Renal pelvis (tissue), 4 donors: ENCODE data around the gene IL1RL1. TPM values are rescaled to one million over a fixed set of nuclear protein-coding genes. Genes with fewer than 3 reads are reported as not detected.

Experiments
- DNase-seq: peaks from one replicate; pipeline ENCODE4 v3.0.0-alpha.2; 2013
- polyA plus RNA-seq, 3 donors: library from polyadenylated mRNA; unstranded; fragments of 120-200 nt; gene quantifications; one replicate each; pipeline ENCODE4 v1.2.1, GENCODE V29; 2013; ENCODE audit not compliant: insufficient read length in 3 of 3

Gene IL1RL1
- polyA plus RNA-seq, 3 donors = 0.46 to 1.0 (median 0.53) TPM

DNA sequence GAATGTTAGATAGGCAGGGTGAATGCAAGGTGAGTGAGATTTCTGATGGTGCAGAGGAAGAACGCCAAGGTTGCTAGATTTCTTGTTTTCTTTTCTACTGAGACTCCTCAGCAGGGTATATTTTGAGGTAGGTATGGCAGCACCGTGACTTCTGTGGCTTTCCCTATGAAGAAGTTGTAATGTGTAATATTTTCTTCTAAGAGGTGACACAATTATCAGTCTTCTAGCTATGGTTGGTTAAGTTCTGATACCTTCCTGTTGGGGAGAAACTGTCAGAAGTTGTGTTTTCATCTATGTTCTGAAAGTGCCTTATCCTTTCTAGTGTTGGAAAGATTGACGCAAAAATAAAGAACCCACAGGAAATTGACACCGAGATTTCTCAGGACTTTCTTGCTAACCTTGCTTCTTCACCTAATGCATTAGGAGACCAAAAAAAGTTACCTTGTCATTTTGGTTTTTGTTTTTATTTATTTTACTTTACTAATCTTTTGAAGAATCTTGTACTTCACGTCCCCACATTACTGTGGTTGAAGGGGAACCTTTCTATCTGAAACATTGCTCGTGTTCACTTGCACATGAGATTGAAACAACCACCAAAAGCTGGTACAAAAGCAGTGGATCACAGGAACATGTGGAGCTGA, 56.1 kb downstream of the IL1RL1 start:
- no peak for DNase-seq

DNA sequence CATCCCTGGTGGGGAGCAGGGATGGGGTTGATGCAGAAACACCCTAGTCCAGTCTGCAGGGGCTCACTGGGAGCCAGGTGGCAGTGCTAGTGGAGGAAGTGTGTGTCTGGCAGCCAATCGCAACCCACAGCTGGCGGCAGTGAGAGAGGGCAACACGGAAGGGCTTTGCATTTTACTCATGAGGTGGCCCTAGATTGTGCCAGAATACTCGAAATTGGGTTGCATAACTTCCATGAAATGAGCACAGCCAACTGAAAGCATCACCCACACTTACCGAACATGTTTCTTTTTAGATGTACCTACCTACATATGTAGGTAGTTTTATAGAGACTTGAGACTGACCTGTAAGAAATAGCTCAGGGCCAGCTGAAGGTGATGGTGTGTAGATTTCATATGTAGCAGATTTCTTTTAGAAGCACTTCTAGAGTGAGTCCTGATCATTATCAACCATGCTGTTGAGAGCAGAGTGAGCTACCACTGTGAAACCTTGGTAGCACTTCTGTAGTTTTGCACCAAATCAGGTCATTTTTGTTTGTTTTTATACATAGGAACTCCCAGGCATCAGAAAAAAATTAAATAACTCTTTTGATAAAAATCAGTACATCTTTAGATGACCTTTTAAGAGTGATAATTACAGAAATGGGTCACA, 57.2 kb downstream of the IL1RL1 start:
- no peak for DNase-seq

DNA sequence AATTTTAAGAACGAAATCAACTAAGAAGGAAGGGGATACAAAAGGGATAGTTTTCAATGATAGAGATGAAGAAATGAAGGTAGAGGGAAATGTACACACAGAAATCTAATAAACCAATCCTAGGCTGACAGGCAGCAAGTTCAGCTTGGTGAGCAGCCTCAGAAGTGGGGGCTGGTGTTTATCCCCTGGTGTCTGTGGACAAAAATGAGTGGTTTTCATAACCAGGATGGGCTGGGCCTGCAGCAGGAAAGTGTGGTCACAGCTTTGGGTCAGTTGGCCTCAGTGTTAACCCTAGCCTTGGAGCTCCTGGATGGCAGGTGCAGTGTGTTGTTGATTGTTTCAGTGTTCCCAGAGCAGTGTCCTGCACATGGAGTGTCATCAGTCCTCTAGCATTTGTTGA, 58.5 kb downstream of the IL1RL1 start:
- no peak for DNase-seq

DNA sequence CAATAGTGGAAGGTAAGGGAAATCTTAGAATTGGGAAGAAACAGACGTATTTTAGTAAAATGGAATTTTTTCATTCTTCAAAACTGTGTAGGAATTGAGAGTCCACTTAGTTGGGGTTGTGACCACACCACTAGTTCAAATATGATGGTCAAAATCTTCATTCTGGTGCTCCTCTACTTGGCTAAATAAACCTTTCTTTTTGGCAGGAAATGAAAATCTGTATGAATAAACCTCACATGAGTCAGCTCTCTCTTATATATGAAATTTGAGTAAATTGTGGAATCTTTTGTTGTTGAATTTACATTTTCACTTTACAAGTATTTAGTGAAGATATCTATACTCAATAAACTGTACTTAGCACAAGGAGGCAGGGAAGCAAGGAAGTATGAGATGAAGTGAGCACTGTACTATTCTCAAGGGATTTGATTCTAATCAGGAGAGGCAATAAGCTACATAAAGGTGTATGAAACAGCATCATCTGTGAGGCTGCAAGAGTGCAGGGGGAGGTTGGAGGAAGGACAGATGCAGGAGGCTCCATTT, 64.8 kb downstream of the IL1RL1 start:
- no peak for DNase-seq

DNA sequence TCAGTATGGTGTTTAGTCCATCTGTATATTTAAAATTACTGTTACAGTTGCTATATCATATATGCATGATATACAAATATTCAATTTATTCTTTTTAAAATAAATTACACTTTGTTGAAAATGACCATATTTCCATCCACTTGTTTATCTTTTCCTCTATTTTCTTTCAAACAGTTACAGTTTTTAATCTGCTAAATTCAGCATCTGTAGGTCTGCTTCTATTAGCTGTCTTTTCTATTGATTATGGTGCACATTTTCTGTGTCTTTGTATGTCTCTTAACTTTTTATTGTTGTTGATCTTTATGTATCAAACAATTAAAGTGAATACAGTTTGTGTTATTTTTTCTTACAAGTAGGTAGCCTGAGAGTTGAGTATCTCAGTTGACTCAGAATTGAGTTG, 72.4 kb downstream of the IL1RL1 start:
- DNase-seq = no peak

DNA sequence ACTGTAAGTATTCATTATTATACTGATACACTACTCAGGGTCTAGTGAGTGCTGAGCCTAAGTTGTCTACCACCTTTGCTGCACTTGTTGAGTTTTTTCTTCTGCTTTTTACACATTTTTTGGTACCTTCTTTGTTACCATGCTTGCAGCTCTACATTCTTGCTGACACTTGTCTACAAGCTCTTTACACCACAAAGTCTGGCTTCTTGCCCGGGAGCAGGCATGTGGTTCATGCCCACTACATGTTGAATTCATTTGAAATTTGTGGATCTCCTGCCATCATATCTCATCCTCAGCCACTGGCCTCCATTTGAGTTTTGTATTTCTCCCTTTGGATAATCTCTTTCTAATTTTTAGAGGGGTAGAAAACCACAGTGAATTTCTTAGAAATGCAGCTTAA, 74.2 kb downstream of the IL1RL1 start:
- DNase-seq = no peak

DNA sequence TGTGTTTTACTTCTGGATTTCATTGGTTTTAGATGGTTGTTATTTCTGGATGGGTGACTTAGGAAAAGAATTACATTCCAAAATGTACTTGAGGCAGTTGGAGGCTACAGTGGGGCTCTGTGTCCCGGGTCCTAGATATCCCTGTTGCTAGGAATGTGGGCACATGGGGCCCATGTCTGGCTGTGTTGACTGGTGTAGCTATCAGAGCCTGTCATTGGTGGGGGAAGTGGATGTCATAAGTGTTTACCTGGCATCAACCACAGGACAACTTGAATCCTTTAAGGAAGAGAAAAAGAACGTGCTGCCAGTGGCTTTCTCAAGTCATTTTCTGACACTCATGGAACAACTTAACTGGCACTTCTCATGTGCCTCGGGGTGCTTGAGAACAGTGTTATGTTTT, 74.6 kb downstream of the IL1RL1 start:
- no peak for DNase-seq

DNA sequence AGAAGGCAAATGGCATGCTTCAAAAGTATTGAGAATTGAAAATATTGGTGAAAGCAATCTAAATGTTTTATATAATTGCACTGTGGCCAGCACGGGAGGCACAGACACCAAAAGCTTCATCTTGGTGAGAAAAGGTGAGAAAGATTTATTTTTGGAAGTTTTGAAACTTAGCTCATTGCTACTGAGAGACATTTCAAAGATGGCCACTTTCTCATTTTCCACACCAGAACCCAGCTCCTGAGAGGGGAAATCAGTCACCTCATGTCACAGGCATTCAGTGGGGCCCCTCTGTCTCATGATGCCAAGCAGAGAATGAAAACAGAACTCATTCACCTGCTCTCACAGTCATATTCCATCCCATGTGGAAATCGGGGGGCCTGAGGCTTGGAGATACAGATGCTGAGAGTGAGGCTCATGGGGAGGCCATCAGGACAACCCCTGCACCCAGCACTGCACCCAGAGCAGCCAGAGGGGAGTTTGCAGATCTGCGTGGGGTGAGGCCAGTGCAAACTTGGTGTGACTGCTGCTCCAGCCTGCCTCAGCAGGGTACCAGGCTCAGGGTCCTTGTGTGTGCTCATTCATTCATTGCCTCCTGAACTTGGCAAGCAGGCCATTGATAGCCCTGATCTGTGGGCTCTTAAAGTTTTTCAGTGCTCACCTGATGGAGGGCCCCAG, 75.6 kb downstream of the IL1RL1 start:
- DNase-seq = no peak

DNA sequence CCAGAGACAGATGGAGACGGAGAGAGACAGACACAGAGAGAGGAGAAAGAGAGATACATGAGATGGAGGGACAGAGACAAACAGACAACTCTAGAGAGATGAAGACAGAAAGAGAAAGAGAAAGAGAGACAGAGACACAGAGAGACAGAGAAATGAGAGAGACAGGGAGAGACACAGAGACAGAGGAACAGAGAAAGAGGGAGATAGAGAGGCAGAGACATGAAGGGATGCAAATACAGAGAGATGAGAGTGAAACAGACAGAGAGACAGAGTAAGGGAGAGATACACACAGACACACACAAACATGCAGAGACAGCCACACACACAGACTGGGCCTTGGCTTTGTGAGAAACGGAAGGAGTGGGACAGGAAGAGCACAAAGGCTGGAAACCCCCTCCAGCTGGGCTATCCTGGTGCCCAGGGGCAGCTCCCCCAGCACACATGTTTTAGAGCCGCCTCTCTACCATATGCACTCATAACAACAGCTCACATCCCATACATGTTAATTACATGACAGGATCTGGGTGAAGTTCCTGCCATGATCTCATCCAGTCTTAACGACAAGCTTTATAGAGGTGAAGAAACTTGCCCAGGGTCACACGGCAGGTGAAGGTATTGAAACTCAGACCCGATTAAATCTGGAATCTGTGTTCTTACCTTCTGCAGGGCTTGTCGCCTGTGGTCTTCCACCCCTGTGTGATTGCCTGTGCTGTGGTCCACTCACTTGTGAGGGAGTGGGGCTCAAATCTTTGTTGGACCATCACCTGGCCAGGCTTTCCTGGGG, 76.6 kb downstream of the IL1RL1 start:
- DNase-seq = no peak

DNA sequence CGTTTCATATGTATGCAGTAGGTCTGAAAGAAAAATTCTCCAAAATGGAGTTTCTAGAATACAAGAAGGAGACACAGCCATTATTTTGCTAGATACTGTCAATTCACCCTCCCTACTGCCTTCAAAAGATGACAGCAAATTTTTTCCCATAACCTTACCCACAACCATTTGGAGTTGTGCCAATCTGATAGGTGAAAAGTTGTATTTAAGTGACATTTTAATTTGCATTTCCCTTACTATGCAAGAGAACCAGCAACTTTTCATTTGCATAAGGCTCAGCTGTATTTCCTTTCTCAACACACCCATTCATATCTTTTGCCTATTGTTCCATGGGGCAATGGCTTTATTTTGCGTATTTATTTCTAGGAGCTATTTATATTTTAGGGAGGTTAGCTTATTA, 80.2 kb downstream of the IL1RL1 start:
- no peak for DNase-seq

DNA sequence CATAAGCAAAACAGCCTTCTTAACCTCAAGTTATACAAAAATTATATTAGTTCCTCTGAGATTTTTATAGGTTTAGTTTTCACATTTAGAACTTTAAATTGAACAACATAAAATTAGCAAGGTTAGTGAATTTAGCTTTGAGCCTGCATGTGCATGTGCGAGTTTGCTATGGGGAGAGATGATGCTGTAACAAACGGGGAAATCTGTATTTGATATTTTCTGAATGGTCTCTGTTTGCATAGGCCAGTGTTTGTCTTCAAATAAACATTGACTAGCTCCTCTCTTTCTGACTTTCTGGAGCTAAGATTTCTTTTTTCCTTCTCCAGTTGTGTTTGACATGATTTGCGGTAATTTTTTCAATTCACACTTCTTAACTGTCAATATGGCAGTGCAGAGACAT, 80.7 kb downstream of the IL1RL1 start:
- DNase-seq = no peak

DNA sequence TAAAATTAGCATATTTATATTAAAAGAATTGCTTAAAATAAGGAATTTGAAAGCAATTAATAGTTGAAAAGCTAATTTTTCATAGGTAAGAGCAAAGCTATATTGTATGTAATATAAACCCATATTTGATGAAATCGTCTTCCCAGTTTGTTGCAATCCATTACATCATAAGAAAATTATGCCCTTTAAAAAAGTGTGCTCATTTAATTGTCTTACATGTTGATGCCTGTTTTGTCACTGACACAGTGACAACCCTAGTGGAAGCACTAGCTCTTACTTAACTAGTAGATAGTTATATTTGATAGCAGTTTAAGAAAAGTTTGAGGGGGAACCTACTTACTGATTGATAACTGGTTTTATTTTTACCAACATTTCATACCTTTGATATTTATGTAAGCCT, 81.6 kb downstream of the IL1RL1 start:
- no peak for DNase-seq

DNA sequence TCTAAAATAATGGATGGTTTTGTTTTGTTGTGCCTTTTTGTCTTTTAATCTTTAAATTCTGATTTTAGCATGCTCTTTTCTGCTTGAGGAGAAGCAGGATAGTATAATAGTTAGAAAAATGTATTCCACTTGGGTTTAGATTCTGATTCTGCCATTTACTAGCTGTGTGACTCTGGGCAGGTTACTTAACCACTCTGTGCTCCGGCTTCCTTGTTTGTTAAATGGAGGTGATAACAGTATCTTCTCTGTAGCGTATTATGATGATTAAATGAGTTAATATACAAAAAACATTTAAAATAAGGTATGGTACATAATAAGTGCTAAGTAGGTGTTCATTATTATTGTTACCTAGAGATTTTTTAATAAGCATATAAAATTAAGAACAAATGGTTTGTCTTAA, 84.6 kb downstream of the IL1RL1 start:
- DNase-seq = no peak

DNA sequence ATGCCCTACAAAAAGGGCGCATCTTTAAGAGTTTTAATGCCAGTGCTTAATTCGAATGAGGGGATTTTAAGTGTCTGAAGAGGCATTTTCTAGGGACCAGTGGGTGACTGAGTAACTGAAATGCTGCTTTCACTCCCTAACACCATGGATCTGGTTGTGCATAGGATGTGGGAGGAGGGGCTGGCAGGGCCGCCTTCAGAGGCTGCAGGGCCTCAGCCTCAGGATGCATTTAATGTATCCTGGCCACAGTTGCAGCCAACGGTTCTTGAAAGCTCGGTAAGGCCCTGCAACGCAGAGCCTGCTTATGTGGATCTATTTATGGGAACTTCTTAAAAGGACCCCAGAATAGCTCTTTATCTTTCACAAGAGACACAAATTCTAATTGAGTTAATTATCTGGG, 85.8 kb downstream of the IL1RL1 start:
- DNase-seq = no peak

DNA sequence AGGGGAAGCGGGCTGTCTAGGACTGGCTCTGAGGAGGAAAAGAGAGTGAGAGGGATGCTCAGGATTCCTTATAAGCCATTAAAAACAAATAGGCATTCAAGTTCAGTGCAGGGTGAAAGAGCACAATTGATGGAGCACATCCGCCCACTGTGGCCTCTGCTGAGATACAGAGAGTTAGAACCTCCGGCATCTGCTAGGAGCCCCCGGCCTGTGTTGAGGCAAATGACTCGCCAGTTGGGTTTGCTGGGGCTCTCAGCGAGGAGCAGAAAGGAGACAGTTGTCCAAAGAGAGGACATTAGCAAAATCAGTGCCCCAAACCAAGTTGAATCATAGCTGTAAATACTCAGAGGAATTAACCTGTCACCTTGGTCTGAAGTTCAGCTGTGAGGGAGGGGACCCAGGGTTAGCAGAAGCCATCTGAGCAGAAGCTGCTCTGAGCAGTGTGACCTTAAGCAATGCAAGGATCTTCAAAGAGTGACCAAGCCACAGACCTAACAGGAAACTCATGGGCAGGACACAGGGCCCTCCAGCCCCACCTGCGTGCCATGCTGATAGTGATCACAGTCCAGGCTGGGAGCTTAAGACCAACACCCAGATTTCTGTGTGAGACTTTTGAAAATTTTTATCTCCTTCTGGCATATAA, 88.3 kb downstream of the IL1RL1 start:
- DNase-seq = no peak

DNA sequence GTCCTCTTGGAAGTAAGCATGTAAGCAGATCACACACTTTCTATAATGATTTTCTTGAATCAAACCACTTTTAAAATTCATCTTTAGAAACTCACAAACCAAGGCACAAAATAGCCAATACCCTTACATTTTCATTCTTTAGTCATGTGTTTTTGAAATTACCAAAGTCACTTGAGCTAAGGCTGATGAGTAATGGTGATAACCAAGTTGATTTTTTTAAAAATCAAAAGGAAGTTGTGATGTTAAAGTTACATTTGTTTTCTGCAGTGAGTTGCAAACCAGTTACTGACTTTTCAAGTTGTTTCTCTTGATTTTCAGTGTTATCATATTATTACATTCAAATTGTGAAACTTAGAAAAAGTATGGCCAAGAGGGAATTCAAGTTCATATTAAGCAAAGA, 90.1 kb downstream of the IL1RL1 start:
- no peak for DNase-seq

Other genes with a start within 250 kb of the IL1RL1 start
- gene IL1R1, start 168.8 kb upstream of the IL1RL1 start, polyA plus RNA-seq = 10 to 100 TPM; 24.9 to 34.1 (median 29.5) TPM
- gene IL1RL2, start 124.5 kb upstream of the IL1RL1 start, polyA plus RNA-seq = 1 to 10 TPM in 2 of 3 donors, under 1 TPM in 1; 0.98 to 1.4 (median 1.3) TPM
- gene IL18R1, start 44.2 kb downstream of the IL1RL1 start, polyA plus RNA-seq = 1 to 10 TPM; 2.0 to 3.7 (median 2.4) TPM
- under 1 TPM; 0.17 to 0.68 (median 0.36) TPM for gene IL18RAP, start 111.6 kb downstream of the IL1RL1 start, polyA plus RNA-seq
- gene SLC9A4, start 161.7 kb downstream of the IL1RL1 start, polyA plus RNA-seq = 10 to 100 TPM in 1 of 3 donors, 1 to 10 TPM in 2; 5.5 to 13.2 (median 6.7) TPM